ENCODE measurements around the gene TET1. TPM values are rescaled to one million over a fixed set of nuclear protein-coding genes. Genes with fewer than 3 reads are reported as not detected.

TET1 gene
- total and polyA plus RNA-seq, 9 of the 15 experiments (the other 6 are each of a cell fraction or from before 2014, with no cell fraction given): 2.6 to 21.3 (median 11.6) TPM

GRCh38 chr10:68721673-68722335 is 161.7 kb downstream of the TET1 start (continued):
- TF ChIP-seq ELK1 (CRISPR knock-in tag; IDR thresholded peaks at IDR 0.05) (no peak), ZNF740 (CRISPR knock-in tag; IDR thresholded peaks at IDR 0.05) (0 out of 2 replicates have a peak, but pooled peaks have one; percentile 63), ZNF740 (tag; IDR thresholded peaks at IDR 0.05) (no peak), HDAC2 (IDR thresholded peaks at IDR 0.05) (no peak), ZBTB2 (IDR thresholded peaks at IDR 0.05) (no peak), SRF (CRISPR knock-in tag; IDR thresholded peaks at IDR 0.05) (0 out of 4 replicates have a peak, but pooled peaks of 1 of the 2 experiments have one; percentile 4), NR2C2 (CRISPR knock-in tag; IDR thresholded peaks at IDR 0.05) (0 out of 2 replicates have a peak, but pooled peaks have one; percentile 57), NR2C2 (tag; IDR thresholded peaks at IDR 0.05) (no peak), MEIS2 (IDR thresholded peaks at IDR 0.05; ENCODE audit: partially characterized antibody) (no peak), HNRNPH1 (optimal IDR thresholded peaks at IDR 0.05; ENCODE audit: low read depth, low read length) (no peak), SLC30A9 (CRISPR knock-in tag; IDR thresholded peaks at IDR 0.05) (no peak), ZNF133 (CRISPR knock-in tag; IDR thresholded peaks at IDR 0.05) (no peak), ZKSCAN3 (CRISPR knock-in tag; IDR thresholded peaks at IDR 0.05) (no peak), ARID3B (CRISPR knock-in tag; IDR thresholded peaks at IDR 0.05; ENCODE audit: borderline replicate concordance) (no peak), MCM5 (IDR thresholded peaks at IDR 0.05; ENCODE audit: low read depth) (no peak), ELF1 (tag; IDR thresholded peaks at IDR 0.05) (no peak), ZBTB49 (CRISPR knock-in tag; IDR thresholded peaks at IDR 0.05; ENCODE audit: borderline replicate concordance) (no peak), HDGF (IDR thresholded peaks at IDR 0.05) (no peak), RBM17 (IDR thresholded peaks at IDR 0.05; ENCODE audit: borderline replicate concordance, low read depth, low read length) (no peak), ZSCAN32 (CRISPR knock-in tag; IDR thresholded peaks at IDR 0.05) (no peak)

Measured in K562 (cell line).